GM19328 (cell line): ENCODE data around the gene SLC15A1.

ENCODE experiments used
- ATAC-seq: cut with Tn5 transposase; IDR thresholded peaks from one replicate; pipeline ENCODE4 v1.9.1; 2021; ENCODE audit warnings: mild to moderate bottlenecking, moderate library complexity; ENCODE audit not compliant: unreplicated experiment

SLC15A1 gene, protein sequence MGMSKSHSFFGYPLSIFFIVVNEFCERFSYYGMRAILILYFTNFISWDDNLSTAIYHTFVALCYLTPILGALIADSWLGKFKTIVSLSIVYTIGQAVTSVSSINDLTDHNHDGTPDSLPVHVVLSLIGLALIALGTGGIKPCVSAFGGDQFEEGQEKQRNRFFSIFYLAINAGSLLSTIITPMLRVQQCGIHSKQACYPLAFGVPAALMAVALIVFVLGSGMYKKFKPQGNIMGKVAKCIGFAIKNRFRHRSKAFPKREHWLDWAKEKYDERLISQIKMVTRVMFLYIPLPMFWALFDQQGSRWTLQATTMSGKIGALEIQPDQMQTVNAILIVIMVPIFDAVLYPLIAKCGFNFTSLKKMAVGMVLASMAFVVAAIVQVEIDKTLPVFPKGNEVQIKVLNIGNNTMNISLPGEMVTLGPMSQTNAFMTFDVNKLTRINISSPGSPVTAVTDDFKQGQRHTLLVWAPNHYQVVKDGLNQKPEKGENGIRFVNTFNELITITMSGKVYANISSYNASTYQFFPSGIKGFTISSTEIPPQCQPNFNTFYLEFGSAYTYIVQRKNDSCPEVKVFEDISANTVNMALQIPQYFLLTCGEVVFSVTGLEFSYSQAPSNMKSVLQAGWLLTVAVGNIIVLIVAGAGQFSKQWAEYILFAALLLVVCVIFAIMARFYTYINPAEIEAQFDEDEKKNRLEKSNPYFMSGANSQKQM

DNA sequence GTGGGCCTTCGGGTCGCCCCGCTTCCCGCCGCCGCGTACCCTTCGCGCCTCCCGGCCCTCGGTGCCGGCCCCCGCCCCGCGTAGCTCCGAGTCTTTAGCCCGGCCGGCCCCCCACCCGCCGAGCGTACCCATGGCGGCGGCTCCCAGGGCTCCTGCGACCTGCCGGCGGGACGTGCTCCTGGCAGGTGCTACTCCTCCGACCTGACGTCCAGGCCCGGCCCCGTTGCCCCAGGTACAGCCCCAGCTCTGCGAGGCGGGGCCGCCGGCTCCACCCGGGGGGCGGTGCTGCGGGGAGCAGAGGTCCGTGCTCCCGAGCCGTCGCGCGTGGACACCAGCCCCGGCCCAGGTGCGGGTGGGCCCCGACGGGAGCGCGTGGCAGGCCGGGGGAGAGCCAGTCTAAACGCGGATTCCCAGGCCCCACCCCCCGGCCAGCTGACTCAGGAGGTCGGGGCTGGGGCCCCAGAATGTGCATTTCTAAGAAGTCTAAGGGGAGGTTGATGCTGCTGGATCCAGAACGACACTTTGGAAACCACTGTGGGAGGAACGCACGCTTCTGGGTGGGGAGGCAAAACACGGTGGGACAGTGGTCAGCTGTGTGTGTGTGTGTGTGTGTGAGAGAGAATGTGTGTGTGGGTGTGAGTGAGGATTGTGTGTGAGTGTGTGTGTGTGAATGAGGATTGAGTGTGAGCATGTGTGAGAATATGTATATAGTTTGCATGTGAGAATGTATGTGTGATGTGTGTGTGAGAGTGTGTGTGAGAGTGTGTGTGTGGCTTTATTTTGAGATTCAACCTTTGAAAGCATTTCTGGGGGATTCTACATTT is at the start of gene SLC15A1:
SLC15A1 (minus strand) TSS at position 206 of the 824 bp plus-strand sequence; CDS start at position 132, 74 bp downstream.
- ATAC-seq, result no peak

DNA sequence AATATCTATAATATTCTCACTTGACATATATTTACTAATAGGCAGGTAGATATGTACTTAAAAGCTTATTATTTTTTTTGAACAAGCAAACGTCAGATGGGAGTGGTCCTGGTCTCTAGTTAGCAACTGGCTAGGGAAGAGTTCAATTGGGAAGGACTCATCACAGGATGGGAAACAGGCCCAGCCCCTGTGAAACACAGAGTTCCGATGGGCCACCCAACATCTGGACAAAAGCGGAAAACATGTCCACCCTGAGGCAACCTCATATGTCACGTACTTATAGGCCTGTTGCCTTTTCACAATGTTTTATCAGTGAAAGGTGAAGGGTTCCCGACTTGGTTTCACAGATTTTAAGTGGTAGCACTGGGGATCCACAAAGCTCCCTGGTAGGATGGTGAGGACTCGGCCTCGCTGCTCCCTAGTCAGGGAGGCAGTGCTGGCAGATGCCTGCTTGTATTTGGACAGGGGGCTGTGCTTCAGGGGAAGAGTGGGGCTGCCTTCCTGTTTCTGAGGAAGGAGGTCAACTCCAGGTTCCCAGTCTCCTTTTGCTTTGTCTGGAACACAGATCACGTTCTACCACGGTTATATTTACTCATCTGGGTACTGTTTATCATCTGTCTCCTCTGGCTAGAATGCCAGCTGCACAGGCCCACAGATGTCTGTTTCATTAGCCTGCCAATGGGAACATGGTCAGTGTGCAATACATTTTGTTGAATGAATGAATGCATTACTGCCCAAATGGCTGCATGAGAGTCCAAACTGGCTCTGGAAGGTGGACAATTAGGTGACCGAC is 49.4 kb upstream of the SLC15A1 start:
- ATAC-seq, result no peak

DNA sequence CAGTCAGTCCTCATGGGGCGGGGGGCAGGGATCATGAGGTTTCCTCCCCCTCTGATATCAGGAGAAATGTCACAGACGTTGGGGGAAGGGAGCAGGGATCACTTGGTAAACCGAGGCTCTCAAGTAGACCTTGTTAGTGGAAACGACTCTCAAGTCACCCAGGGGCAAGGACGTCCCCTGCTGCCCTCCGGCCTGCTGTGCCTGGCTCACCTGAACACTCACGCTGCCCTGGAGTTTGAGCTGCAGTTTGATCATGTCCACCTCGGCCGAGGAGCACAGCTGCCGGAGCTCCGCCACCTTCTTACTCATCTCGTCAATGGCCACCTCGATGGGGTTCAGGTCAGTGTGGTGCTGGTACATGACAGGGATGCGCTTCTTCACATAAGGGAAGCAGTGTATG is 47.6 kb upstream of the SLC15A1 start:
- no peak for ATAC-seq

DNA sequence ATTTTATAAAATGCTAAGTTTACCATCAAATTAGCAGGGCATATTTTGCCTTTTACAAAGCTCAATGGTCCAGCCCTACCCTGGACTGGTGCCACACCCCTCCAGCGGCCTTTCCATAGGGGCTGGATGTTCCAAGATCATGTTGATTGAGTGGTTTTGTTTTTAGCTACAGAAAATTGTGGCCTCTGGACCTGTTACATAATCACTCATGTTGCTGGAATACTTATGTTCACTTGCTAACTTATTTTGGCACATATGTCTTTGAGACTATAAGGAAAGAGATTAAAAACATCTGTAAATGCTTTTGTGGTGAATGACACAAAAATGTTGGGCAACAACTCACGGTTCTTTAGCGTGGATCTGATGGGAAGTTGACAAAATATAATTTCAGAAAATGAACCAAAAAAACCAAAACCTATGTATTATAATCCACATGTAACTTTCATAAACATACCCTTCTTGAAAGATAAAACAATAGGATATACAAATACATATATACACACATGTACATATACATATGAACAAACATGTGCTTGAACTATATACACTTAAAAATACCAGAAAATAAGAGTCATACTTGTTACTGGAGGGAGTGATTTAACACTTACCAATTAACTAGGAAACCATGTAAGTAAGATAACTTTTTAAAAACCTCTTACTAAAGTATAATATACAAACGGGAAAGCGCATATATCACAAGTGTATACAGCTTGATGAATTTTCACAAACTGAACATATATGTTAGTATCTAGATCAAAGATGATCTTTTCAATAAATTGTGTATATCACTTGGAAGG is 46.6 kb upstream of the SLC15A1 start:
- ATAC-seq, result no peak

DNA sequence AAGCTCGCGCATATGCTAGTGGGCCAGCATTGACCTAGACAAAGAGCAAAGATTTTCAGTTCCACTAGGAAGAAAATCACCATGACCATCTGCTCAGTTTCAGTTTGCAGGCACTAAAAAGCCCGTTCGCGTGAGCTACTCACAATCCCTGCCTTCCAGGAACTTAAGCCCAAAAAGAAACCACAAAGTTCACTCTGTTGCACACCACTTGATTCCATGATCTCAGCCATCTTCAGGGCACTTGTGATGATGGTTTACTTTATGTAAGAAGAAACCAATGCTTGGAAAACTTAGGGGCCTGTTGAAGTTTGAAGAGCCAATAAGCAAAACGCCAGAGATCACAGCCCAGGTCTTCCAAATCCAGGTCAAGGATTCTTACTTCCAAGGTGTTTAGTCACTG is 45.0 kb upstream of the SLC15A1 start:
- no peak for ATAC-seq

DNA sequence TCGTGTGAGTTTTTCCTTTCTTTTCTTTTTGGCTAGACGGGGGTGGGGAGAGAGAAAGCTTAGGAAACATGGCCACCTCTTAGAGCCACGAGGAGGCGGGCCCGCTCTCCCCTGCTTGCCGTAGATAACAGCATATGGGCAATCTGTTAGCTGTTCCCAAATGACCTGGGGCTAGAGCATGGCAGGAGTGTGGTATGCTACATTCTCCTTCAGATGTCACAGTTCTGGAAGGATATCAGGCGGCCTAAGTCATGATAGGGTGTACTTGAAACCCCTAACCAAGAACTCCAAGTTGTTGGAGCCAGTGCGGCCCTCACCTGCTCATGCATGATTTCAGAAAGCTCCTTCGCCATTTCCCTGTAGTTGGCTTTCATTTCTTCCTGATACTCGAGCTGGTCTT is 44.3 kb upstream of the SLC15A1 start:
- ATAC-seq, result no peak

DNA sequence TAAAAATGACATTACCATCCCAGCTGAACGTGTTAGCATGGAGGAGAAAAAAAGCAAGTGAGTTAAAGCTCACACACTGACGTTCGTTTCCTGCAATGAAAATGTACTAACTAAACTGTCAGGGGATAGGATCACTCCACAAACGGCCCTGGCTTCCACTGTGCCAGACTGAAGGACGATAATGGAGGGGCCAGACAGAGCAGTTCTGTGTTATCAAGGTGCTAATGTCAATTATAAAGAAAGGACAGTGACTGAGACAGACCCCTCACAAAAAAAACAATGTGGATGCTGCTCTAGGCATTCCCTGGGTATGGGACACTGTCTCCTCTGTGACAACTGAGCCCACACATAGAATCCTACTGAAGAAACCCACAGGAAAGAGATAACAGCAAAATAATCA is 43.7 kb upstream of the SLC15A1 start:
- ATAC-seq, result no peak

DNA sequence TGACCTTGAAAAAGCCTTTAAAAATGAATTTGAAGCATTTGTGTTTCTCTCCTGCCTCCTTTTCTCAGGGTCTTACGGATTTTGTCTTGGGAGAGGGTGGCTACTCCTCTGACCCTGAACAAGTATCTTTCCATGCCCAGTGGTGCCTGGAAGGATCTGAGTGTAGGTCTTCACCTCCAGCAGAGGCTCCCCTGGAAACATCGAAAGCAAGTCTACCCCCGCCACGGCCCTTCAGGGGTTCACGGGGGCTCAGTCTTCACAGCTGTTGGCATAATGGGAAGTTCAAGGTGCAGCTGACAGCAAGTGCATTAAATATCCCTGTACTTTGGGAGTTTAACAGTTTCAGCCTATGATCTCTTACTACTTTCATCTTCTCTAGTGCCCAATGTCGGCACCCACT is 42.7 kb upstream of the SLC15A1 start:
- ATAC-seq, result no peak

DNA sequence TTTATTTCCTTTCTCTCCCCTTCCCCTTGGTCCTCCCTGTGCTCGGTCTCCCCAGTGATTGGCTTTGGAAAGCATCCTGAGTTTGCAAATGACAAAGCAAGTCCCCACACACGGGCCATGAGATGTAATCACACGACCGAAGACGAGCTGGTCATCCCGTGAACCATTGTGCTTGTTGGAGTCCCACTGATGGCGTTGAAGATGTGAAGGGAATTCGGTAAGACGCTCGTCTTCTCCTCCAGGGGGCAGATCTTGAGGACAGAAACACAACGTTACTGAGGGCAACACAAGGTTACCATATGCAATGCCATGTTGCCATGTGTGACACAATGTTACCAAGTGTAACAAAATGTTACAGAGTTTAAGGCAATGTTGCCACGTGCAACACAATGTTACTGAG is 42.0 kb upstream of the SLC15A1 start:
- ATAC-seq, result no peak

DNA sequence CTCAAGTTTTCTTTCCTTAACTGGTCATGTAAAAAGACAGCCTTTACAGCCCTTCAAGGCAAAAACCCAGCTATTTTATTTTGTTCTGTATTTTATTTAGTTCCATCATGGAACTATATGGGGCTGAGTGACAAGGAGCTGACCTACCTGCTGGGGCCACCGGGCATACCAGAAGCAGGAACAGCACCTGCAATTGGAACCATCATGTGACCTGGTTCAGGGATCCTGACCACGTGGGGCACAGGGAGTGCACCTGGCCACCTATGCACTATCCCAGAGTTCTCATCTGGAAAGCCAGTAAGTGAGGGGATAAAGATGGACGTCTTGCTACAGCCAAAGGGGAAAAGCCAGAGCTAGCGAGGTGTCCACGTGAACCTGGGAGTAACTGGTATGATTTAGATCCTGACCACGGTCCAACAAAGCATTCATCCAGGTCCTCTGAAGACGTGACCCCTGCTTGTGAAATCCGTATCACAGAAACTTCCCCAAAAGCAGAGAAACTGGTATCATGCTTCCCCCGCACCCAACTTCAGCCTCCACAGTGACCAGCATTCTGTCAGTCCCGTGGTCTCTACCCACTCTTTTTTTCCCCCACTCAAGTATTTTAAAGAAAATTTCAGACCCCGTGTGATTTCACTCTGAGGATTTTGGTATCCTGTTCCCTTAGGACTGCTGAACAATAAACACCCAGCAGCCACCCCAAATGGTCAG is 40.5 kb upstream of the SLC15A1 start:
- no peak for ATAC-seq

DNA sequence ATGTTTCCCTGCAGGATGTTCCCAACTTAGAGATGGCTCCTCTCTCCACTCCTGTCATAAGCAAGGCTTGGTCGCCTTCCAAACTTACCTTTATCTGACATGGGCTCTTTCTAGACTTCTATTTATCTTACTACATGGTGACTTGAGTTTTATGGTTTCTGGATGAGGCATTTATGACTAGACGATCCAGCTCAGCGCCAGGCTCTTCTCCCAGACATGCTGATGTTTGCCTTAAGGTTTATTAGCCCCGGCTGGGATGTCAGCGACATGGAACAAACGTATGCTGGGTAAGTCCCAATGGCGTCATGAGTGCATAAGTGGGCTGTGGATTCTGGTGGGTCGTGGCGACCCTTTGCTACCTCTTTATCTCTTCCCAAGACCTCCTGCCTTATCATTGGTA is 39.8 kb upstream of the SLC15A1 start:
- no peak for ATAC-seq

DNA sequence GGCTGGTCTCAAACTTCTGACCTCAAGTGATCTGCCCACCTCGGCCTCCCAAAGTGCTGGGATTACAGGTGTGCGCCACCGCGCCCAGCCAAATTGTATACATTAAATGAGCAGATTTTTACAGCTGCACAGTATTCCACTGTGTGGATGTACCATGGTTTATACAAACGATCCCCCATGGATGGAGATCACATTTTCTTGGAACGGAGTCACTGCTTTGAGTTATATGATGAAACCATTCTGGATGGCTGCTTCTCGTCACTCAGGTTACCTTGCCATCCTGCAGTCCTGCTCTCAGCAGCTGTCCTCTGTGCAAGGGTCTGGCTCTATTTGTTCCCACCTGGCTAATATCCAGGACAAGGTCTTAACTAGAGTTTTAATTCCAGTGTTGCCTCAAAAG is 39.1 kb upstream of the SLC15A1 start:
- ATAC-seq, result no peak

DNA sequence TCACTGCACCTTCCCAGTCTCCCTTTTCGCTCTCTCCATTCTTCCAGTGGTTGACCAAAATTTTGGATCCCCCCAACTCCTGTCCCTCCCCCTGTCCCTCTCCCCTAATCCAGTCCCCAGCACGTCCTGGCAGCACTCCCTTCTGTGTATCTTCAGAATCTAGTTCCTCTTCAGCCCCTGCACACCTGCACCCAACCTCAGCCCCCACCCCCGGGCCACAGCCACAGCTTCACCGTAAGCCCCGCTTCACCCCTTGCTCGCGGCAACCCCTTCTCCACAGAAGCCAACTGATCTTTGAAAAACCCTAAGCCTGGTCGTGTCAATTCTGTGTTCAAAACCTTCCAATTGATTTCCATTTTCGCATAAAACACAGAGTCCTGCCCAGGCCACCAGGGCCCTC is 35.5 kb upstream of the SLC15A1 start:
- no peak for ATAC-seq

DNA sequence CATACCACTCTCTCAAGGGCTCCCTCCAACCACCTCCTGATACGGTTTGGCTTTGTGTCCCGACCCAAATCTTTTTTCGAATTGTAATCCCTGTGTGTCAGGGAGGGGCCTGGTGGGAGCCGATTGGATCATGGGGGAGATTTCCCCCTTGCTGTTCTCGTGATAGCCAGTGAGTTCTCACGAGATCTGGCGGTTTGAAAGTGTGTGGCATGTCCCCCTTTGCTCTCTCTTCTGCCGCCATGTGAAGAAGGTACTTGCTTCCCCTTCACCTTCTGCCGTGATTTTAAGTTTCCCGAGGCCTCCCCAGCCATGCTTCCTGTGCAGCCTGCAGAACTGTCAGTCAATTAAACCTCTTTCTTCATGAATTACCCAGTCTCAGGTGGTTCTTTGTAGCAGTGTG is 34.7 kb upstream of the SLC15A1 start:
- ATAC-seq, result no peak

DNA sequence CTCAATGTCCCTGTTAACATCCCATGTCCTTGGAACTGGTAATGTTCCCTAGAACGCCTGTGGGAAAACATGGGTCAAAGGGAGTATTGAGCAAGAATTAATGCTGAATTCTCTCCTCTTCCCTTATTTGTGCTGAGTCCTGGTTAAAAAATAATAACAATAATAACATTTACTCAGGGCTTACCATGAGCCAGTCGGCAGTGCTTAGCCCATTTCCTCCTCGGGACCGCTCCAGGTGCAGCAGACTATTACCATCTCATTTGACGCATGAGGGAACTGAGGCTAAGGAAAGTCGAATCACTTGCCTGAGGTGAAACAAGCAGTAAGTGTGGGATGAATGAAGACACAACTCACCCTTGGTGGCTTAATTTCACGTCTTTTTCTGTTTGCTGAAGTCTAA is 33.6 kb upstream of the SLC15A1 start:
- no peak for ATAC-seq

DNA sequence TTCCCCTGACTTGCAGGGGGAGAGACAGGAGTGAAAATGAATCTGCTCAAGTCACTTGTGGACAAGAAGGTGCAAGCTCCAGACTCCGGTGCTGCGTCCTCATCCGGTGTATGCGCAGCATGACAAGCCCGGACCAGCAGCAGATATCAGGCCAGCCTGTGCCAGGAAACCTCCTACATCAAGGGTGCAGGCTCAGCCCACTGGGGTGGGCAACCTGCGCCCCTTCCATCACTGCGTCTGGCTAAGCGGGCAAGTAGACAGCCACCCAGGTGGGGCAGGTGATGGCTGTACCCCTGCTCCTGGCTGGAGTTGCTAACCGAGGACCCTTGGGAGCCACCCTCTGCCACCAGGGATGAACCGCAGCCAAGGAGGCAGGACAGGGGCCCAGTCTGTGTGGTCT is 32.9 kb upstream of the SLC15A1 start:
- ATAC-seq, result no peak

DNA sequence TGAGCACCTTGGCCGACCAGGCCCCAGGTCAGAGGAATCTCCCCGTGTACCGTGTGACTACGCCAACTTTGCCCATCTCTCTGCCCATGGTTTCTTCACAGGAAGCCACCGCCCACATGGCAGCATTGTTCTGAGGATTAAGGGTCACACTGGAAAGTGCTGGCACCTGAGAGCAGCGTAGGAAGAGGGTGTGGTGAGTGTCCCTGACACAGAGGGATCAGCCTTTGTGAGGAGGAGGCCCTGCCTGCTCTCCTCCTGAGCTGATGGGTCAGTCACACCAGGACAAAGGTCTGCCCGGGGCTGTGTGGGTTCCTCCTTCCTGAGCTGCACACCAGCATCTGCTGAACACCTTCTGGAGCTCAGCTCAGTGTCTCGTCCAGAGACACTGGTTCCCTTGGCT is 32.2 kb upstream of the SLC15A1 start:
- ATAC-seq, result no peak

DNA sequence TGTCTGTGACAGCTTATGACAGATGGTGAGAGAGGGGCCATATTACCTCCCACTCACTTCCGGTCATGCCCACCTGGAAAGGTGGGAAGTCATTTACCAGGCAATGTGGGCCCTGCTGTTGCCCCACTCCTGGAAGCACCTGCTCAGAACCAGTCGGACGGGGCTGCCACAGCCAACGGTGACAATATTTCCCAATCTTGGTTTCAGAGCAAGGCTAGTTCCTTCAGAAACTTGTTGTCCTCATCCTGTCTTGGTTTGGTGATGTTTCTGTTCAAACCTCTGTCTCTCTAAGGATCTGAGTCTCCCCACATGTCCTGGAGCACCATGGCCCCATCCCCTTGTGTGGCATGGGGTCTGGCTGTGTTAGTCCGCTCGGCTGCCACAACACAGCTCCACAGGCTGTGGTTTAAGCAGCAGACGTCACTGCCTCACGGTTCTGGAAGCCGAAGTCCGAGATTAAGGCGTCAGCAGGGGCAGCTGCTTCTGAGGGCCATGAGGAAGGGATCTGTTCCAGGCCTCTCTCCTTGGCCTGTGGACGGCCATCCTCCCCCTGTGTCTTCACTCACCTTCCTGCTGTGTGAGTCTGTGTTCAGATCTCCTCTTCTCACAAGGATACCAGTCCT is 31.5 kb upstream of the SLC15A1 start:
- no peak for ATAC-seq

DNA sequence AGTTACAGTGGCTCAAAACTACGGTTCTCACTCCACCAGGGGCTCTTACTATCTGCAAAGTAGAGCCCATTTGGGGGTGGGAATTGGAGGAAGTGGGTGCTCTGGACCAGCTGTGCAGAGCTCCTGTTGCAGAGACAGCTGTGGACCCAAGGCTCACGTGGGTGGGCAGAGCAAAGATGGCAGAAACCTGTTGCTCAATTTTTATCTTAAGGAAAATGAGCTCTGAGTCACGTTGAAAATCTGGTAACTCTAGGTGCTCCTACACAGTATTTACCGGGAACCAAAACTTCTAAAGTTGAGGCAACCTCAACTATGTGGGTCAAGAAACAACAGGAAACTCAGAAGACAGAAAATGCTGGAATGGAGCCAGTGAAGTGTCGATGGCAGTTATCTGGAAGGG is 30.2 kb upstream of the SLC15A1 start:
- no peak for ATAC-seq
